NCI-H2196 (cell line): ENCODE data around the gene PTPRN2.
"Not testable (repeated sequence)": the region's sequence is repeated elsewhere in the genome, so short reads cannot be mapped to it uniquely, and the experiment has no call there.

ENCODE experiments used
- DNase-seq: peaks from one replicate; lab custom pipeline; 2025; ENCODE audit not compliant: unreplicated experiment; lab: John Stamatoyannopoulos, UW

Gene PTPRN2

DNA sequence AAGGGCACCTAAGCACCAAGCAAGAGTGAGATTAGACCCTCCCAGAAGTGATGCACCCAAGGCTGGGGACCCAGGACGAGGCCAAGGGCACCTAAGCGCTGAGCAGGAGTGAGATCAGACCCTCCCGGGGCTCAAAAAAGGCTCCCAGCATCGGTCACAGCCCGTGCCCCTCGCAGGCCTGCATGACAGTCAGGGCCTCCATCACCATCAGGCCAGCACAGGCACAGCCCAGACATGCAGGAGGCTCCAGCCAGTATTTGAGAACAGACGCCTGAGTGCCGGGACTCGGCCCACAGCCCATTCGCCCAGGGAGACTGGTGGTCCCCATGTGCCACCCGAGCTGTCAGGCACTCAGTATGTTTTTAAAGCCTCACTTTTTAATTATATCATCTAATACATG, 595.9 kb downstream of the PTPRN2 start:
- no peak for DNase-seq

GRCh38 chr7:157991351-157991750, 596.3 kb downstream of the PTPRN2 start:
- no peak for DNase-seq

- no peak for DNase-seq
Measured at GRCh38 chr7:157990881-157991250, 596.8 kb downstream of the PTPRN2 start.

- no peak for DNase-seq
Measured at GRCh38 chr7:157990226-157990880, 597.3 kb downstream of the PTPRN2 start.

GRCh38 chr7:157989589-157989988, 598.0 kb downstream of the PTPRN2 start:
- no peak for DNase-seq

DNA sequence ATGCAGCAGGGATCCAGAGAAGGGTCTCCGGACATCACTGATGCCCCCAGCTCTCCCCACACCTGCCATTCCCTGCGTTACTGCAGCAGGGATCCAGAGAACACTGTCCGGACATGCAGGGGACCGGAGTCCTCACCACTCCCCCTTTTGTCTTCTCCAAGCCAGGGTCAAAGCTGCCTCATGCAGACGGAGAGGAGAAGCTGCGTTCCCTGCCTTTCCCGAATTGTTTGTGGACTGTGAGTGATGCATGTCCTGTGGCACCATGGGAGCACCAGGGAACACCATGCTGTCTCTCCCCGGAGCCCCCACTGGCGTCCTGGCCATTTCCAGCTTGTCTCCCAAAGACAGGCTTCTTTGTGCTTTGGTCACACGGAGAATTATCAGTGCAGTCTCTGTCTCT, 599.7 kb downstream of the PTPRN2 start:
- no peak for DNase-seq

DNA sequence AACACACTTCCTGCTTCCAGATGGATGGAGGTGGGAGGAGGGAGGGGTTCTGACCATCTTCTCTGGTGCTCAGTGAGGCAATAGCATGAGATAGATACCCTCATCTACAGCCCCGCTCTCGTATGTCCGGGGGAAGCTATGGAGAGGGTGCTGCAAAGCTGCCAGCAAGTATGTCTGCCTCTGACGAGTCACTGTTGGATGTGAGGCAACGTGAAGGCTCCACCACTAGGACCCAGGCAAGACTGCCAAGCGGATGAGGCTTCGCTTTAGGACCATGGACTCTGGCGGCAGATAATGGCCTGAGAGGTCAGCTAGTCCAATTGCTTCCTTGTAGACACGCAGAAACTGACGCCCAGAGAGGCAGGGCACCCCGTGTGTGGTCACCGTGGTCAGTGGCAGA, 601.6 kb downstream of the PTPRN2 start:
- no peak for DNase-seq

DNA sequence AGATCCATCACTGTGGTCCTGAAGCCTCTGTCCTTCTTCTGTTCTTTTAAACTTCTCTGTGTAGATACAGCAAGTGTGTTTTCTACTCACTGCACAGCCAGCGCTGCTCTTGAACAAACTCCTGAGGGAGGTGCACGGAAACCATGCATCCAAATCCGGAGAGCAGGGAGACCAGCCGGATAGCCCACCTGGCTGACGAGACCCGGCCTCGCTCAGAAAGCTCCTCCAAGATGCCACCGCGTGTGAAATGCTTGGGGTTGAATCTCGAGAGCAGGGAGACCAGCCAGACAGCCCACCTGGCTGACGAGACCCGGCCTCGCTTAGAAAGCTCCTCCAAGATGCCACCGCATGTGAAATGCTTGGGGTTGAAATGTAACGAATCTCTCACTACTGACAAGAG, 602.0 kb downstream of the PTPRN2 start:
- DNase-seq: no peak

GRCh38 chr7:157984423-157985163, 603.0 kb downstream of the PTPRN2 start:
- DNase-seq: no peak

- DNase-seq: no peak
Measured at GRCh38 chr7:157983502-157984422, 603.9 kb downstream of the PTPRN2 start.

GRCh38 chr7:157981778-157982177, 605.8 kb downstream of the PTPRN2 start:
- no peak for DNase-seq

DNA sequence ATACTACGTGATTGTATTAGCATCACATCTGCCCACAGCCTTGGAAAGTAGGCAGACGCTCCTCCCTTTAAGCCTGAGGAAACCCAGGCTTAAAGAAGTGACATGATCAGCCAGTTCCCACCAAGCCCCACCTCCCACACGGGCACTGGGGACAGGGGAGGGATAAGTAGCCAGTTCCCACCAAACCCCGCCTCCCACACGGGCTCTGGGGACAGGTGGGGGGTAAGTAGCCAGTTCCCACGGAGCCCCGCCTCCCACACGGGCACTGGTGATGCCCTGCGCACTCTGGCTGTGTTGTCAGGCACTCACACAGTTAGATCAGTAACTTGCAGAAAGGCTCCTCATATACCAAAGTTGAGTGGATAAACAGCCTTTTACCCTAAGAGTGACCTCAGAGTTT, 606.8 kb downstream of the PTPRN2 start:
- DNase-seq: no peak

GRCh38 chr7:157980341-157980731, 607.3 kb downstream of the PTPRN2 start:
- not testable (repeated sequence) for DNase-seq

DNA sequence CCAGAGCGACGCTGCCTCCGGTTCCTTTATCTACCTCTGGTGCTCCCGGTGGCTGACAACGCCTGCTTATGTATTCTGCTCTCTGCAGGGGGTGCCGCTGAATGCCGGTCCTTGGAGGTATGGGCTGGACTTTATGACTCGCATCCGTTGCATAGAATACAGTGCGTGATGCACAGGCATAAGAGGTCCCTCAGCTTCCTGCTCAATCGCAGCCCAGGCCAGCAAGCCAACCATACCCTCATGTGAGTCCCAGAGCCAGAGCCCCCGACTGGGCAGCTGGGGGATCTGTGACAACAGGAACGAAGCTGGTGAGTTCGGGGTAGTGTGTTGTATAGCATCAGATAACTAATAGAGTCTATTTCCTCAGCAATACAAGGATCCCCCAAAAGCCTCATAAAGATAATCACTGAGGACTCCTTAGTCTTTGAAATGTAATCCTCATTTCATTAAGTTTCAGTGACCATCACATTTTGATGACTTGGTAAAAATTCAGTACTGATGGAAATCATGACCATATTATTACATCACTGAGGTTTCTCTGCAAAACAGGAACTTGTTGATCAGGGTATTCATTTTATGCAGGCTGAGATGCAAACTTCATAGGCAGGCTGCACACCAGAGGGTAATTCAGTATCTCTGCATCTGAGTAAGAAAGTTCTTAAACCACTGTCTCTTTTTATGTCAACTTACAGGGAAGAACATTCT, 607.8 kb downstream of the PTPRN2 start:
- no peak for DNase-seq

DNA sequence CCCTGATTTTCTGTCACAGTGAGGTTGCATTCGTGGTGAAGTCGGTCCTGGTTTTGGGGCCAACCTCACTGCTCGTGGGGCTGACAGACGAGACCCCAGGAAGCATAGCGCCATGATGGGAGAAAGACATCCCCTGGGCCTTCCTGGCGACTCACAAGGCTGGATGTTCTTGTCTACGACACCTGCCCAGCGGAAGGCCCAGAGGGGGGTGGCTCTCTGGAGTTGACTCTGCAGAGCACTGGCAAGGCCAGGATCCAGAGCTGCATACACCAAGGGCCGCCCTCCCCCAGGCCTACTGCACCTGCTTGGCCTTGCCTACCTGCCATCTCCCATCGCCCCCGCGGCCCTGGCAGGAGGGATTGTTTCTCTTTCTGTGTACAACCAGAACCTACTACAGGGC, 608.9 kb downstream of the PTPRN2 start:
- DNase-seq: no peak

- DNase-seq: no peak
Measured at GRCh38 chr7:157977717-157978496, 609.7 kb downstream of the PTPRN2 start.

GRCh38 chr7:157977306-157977705, 610.3 kb downstream of the PTPRN2 start:
- DNase-seq: no peak

DNA sequence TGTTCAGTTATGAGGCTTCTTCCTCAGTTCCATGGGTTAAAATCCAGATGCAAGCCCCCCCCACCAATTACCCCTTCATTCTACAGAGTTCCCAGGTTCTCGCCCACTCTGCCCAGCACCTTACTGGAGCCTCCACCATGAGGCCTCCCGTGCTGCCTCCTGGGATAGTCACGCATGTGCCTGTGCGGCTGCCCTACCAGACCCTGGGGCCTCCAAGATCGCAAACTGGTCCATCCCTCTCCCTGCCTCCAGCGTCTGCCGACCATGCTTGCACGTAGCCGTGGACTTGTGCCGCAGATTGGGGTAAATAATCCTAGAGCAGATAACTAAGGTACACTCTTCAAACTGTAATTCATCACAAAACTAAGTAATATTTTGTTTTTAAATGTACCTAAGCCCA, 611.2 kb downstream of the PTPRN2 start:
- DNase-seq: no peak

- no peak for DNase-seq
Measured at GRCh38 chr7:157975401-157976372, 611.9 kb downstream of the PTPRN2 start.
